ENCODE measurements around the gene AUTS2. TPM values are rescaled to one million over a fixed set of nuclear protein-coding genes. Genes with fewer than 3 reads are reported as not detected.

The AUTS2 gene
- total and polyA plus RNA-seq, 4 donors = 4.9 to 24.4 (median 7.0) TPM

DNA sequence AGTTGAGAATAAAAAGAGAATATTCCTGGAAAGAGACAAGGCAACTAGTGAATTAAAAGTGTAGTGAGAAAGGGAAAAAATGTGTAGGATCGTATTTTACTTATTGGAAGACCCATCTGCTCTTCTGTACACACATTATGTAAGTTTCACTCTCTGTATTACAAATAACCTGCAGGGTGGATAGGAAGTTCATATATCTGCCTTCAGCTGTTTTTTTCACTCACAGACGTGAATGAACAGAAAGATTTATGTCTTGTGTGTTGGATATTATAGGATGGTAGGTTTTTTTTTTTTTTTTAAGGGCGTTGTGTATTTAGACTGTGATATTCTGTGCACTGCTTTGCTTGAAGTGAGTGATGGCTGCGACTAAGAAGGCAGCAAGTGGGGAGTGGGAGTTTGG, 266.5 kb downstream of the AUTS2 start (continued):
- TF ChIP-seq FOXA2 (IDR thresholded peaks at IDR 0.05) (no peak), JUND (IDR thresholded peaks at IDR 0.05) (no peak), HNF4A (conservative IDR thresholded peaks at IDR 0.05) (no peak), RXRA (IDR thresholded peaks at IDR 0.05) (no peak), HNF4G (IDR thresholded peaks at IDR 0.05) (no peak)

DNA sequence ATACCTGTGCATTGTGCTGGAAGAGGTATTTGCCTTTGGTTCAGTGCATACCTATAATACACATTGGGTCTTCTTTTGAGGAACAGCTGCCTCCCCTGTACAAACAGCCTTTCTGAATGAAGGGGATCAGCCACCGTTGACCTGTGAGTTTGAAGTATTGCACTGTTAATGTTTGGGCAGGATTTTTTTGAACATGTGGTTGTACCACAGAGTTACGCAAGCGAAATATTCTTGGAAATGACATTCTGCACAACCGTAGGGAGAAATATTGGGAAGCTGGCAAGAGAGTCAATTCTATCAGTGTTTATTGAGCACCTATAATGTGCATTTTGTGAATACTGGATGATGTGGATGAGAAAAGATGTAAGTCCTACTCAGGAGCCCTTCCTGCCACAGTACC, 270.6 kb downstream of the AUTS2 start:
- Histone ChIP-seq H3K27me3 (ENCODE audit: control insufficient read depth in 4 of 4, insufficient read depth in 4 of 4, low read length in 3 of 4) (peaks cover 0 to 2% (median 0%) of the 10 kb centered on the region in 4 donors), H3K9me3 (ENCODE audit: control insufficient read depth in 4 of 4, low read length in 3 of 4) (no peaks in the 10 kb centered on the region), H3K4me1 (ENCODE audit: control insufficient read depth in 4 of 4, insufficient read depth in 4 of 4, low read length in 3 of 4) (peaks cover 0 to 6% (median 2%) of the 10 kb centered on the region in 4 donors), H3K36me3 (ENCODE audit: control insufficient read depth in 4 of 4, insufficient read depth in 3 of 4, low read depth in 1 of 4, low read length in 3 of 4) (no peaks in the 10 kb centered on the region), H3K4me3 (ENCODE audit: low read depth in 1 of 3, low read length in 3 of 3) (no peak overlapping the region), H3K27ac (ENCODE audit: low read depth in 1 of 2, low read length in 2 of 2) (no peak overlapping the region), H3K9ac (ENCODE audit: low read depth in 1 of 2, low read length in 2 of 2) (no peak overlapping the region)
- TF ChIP-seq FOXA2 (IDR thresholded peaks at IDR 0.05) (no peak), GABPA (IDR thresholded peaks at IDR 0.05 in 1 of 2, conservative IDR thresholded peaks at IDR 0.05 in 1 of 2) (no peak), RXRA (IDR thresholded peaks at IDR 0.05) (no peak), FOXA1 (IDR thresholded peaks at IDR 0.05) (no peak), SP1 (IDR thresholded peaks at IDR 0.05) (no peak), RAD21 (IDR thresholded peaks at IDR 0.05) (no peak)
- TF ChIP-seq, protein P1, sequence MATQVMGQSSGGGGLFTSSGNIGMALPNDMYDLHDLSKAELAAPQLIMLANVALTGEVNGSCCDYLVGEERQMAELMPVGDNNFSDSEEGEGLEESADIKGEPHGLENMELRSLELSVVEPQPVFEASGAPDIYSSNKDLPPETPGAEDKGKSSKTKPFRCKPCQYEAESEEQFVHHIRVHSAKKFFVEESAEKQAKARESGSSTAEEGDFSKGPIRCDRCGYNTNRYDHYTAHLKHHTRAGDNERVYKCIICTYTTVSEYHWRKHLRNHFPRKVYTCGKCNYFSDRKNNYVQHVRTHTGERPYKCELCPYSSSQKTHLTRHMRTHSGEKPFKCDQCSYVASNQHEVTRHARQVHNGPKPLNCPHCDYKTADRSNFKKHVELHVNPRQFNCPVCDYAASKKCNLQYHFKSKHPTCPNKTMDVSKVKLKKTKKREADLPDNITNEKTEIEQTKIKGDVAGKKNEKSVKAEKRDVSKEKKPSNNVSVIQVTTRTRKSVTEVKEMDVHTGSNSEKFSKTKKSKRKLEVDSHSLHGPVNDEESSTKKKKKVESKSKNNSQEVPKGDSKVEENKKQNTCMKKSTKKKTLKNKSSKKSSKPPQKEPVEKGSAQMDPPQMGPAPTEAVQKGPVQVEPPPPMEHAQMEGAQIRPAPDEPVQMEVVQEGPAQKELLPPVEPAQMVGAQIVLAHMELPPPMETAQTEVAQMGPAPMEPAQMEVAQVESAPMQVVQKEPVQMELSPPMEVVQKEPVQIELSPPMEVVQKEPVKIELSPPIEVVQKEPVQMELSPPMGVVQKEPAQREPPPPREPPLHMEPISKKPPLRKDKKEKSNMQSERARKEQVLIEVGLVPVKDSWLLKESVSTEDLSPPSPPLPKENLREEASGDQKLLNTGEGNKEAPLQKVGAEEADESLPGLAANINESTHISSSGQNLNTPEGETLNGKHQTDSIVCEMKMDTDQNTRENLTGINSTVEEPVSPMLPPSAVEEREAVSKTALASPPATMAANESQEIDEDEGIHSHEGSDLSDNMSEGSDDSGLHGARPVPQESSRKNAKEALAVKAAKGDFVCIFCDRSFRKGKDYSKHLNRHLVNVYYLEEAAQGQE (IDR thresholded peaks at IDR 0.05) = no peak
- TF ChIP-seq, protein P2, sequence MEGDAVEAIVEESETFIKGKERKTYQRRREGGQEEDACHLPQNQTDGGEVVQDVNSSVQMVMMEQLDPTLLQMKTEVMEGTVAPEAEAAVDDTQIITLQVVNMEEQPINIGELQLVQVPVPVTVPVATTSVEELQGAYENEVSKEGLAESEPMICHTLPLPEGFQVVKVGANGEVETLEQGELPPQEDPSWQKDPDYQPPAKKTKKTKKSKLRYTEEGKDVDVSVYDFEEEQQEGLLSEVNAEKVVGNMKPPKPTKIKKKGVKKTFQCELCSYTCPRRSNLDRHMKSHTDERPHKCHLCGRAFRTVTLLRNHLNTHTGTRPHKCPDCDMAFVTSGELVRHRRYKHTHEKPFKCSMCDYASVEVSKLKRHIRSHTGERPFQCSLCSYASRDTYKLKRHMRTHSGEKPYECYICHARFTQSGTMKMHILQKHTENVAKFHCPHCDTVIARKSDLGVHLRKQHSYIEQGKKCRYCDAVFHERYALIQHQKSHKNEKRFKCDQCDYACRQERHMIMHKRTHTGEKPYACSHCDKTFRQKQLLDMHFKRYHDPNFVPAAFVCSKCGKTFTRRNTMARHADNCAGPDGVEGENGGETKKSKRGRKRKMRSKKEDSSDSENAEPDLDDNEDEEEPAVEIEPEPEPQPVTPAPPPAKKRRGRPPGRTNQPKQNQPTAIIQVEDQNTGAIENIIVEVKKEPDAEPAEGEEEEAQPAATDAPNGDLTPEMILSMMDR (IDR thresholded peaks at IDR 0.05; ENCODE audit: low read depth, low read length, missing input control) = no peak
- TF ChIP-seq, protein P3, sequence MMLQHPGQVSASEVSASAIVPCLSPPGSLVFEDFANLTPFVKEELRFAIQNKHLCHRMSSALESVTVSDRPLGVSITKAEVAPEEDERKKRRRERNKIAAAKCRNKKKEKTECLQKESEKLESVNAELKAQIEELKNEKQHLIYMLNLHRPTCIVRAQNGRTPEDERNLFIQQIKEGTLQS (IDR thresholded peaks at IDR 0.05) = no peak
- TF ChIP-seq, protein P4, sequence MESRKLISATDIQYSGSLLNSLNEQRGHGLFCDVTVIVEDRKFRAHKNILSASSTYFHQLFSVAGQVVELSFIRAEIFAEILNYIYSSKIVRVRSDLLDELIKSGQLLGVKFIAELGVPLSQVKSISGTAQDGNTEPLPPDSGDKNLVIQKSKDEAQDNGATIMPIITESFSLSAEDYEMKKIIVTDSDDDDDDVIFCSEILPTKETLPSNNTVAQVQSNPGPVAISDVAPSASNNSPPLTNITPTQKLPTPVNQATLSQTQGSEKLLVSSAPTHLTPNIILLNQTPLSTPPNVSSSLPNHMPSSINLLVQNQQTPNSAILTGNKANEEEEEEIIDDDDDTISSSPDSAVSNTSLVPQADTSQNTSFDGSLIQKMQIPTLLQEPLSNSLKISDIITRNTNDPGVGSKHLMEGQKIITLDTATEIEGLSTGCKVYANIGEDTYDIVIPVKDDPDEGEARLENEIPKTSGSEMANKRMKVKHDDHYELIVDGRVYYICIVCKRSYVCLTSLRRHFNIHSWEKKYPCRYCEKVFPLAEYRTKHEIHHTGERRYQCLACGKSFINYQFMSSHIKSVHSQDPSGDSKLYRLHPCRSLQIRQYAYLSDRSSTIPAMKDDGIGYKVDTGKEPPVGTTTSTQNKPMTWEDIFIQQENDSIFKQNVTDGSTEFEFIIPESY (IDR thresholded peaks at IDR 0.05) = no peak
- DNase-seq (ENCODE audit: low spot score) = no peak
- 73% methylated on average over 4 of the region's 4 CpGs for WGBS
